Left kidney (tissue), 1 donor: Measurements from ENCODE around the gene ZNF639. TPM values are rescaled to one million over a fixed set of nuclear protein-coding genes. Genes with fewer than 3 reads are reported as not detected.

Experiments used
- polyA plus RNA-seq: library from polyadenylated mRNA; unstranded; fragments of 120-200 nt; gene quantifications from one replicate; pipeline ENCODE4 v1.2.1, GENCODE V29; 2013; ENCODE audit not compliant: insufficient read length

Gene ZNF639
- polyA plus RNA-seq, 1 donor: 62.7 TPM

Other genes starting within 250 kb of the ZNF639 start
- gene PIK3CA, start 174.7 kb upstream of the ZNF639 start, polyA plus RNA-seq: 33.1 TPM
- 8.1 TPM for gene KCNMB3, start 71.9 kb upstream of the ZNF639 start, polyA plus RNA-seq
- gene MFN1, start 24.7 kb downstream of the ZNF639 start, polyA plus RNA-seq: 92.4 TPM
- 29.2 TPM for gene GNB4, start 128.4 kb downstream of the ZNF639 start, polyA plus RNA-seq
- 131 TPM for gene ACTL6A, start 239.9 kb downstream of the ZNF639 start, polyA plus RNA-seq